HepG2 (cell line): ENCODE results near the gene CEBPG. TPM values are rescaled to one million over a fixed set of nuclear protein-coding genes. Genes with fewer than 3 reads are reported as not detected.

Source experiments
- ATAC-seq: fragments of 200-7000 bp; cut with Tn5 transposase; 3 replicates; pipeline ENCODE4 v1.9.1; 2020; ENCODE audit warnings: mild to moderate bottlenecking, moderate library complexity
- BruUV-seq: library from RNA; stranded (reverse); fragments of 400-500 nt; replicated peaks from 2 replicates; lab custom pipeline; 2021; lab: Mats Ljungman, UMichigan
- CTCF ChIA-PET: fragments of 300-600 bp; formaldehyde crosslinking; extraction: SDS; loops from one replicate; lab custom pipeline; 2021; ENCODE audit warnings: low total read pairs, inconsistent platforms, low intra/inter-chr PET ratio; lab: Yijun Ruan, JAX
- POLR2A ChIA-PET: fragments of 350-600 bp; sonication (Branson Sonifier 250); formaldehyde crosslinking; loops from one replicate; lab custom pipeline; 2020; ENCODE audit warnings: antibody characterized with exemption, inconsistent platforms; lab: Yijun Ruan, JAX
- DNase-seq: peaks from one replicate; pipeline ENCODE4 v3.0.0-alpha.2; 2015; ENCODE audit warnings: low spot score
- FAIRE-seq: peaks from 3 replicates; lab custom pipeline; 2011; peaks lifted over from hg19 to GRCh38; lab: Jason Lieb, UNC
- H2AFZ ChIP-seq: one replicate; pipeline ENCODE4 v1.6.1; 2011; ENCODE audit warnings: low read length, inconsistent platforms
- H3K27ac ChIP-seq: fragments of 300-600 bp; 3 replicates; pipeline ENCODE4 v1.8.0; 2011; ENCODE audit warnings: mixed run types, mild to moderate bottlenecking, mixed read lengths, low read length, inconsistent platforms; ENCODE audit not compliant: insufficient read depth; ENCODE audit errors: extremely low read length
- H3K27me3 ChIP-seq, 2 experiments: fragments of 200-600 bp in 1 of 2; 2 replicates in 1 of 2; 3 replicates in 1 of 2; pipeline versions ENCODE4 v1.6.0 to v1.8.0; 2011; ENCODE audit warnings: low read length in 2 of 2, mild to moderate bottlenecking in 2 of 2, moderate library complexity in 2 of 2, inconsistent platforms in 1 of 2; ENCODE audit not compliant: insufficient read depth in 2 of 2, control insufficient read depth in 1 of 2
- H3K36me3 ChIP-seq, 2 experiments: fragments of 200-600 bp in 1 of 2; replicated peaks in 1 of 2; 2 replicates in 1 of 2; 3 replicates in 1 of 2; pipeline versions ENCODE4 v1.5.1 to v1.8.0; 2011; ENCODE audit warnings: low read length in 2 of 2, inconsistent platforms in 1 of 2; ENCODE audit not compliant: insufficient read depth in 2 of 2, control insufficient read depth in 1 of 2
- H3K4me1 ChIP-seq: 2 replicates; pipeline ENCODE4 v1.5.1; 2012; ENCODE audit warnings: low read length, inconsistent platforms; ENCODE audit not compliant: insufficient read depth
- H3K4me2 ChIP-seq: 2 replicates; pipeline ENCODE4 v1.6.0; 2011; ENCODE audit warnings: low read depth, low read length, inconsistent platforms
- H3K4me3 ChIP-seq, 3 experiments: fragments of 200-600 bp in 1 of 3; sonication (generic), shearing (Covaris generic) in 1 of 3; replicated peaks in 1 of 3; 2 replicates each; pipeline ENCODE4 v1.5.1; 2011 to 2016; ENCODE audit warnings: low read length in 3 of 3, inconsistent platforms in 2 of 3, low read depth in 2 of 3, mild to moderate bottlenecking in 2 of 3, control low read depth in 1 of 3, mixed read lengths in 1 of 3; ENCODE audit not compliant: insufficient read depth in 1 of 3
- H3K79me2 ChIP-seq: one replicate; pipeline ENCODE4 v1.6.1; 2011; ENCODE audit warnings: low read length, inconsistent platforms; ENCODE audit not compliant: insufficient read depth
- H3K9ac ChIP-seq: 2 replicates; pipeline ENCODE4 v1.6.0; 2011; ENCODE audit warnings: mild to moderate bottlenecking, low read depth, low read length, inconsistent platforms; ENCODE audit not compliant: insufficient read depth
- H3K9me3 ChIP-seq: 2 replicates; pipeline ENCODE4 v1.5.1; 2012; ENCODE audit warnings: mild to moderate bottlenecking, low read length
- H4K20me1 ChIP-seq: 2 replicates; pipeline ENCODE4 v1.6.0; 2011; ENCODE audit warnings: inconsistent platforms, mild to moderate bottlenecking, low read length, moderate library complexity; ENCODE audit not compliant: insufficient read depth
- ATAD3A ChIP-seq: sonication (generic); formaldehyde crosslinking; IDR thresholded peaks from 2 replicates; pipeline ENCODE4 v1.4.0; 2020; ENCODE audit warnings: missing genetic modification reagents
- BRCA1 ChIP-seq: sonication (generic); formaldehyde crosslinking; IDR thresholded peaks from 2 replicates; pipeline ENCODE4 v1.4.0; 2020; ENCODE audit warnings: missing genetic modification reagents
- DPF2 ChIP-seq: sonication (generic); formaldehyde crosslinking; IDR thresholded peaks from 2 replicates; pipeline ENCODE4 v1.4.0; 2020; ENCODE audit warnings: mild to moderate bottlenecking, low read depth, missing genetic modification reagents, borderline replicate concordance
- ELF1 ChIP-seq: sonication (generic); formaldehyde crosslinking; IDR thresholded peaks from 2 replicates; pipeline ENCODE4 v1.4.0; 2020; ENCODE audit warnings: missing genetic modification reagents
- HIVEP1 ChIP-seq: sonication (generic); formaldehyde crosslinking; IDR thresholded peaks from 2 replicates; pipeline ENCODE4 v1.4.0; 2020; ENCODE audit warnings: mild to moderate bottlenecking, missing genetic modification reagents
- HNF4A ChIP-seq: sonication (generic); formaldehyde crosslinking; IDR thresholded peaks from 2 replicates; pipeline ENCODE4 v1.4.0; 2020; ENCODE audit warnings: missing genetic modification reagents
- KDM4B ChIP-seq: sonication (generic); formaldehyde crosslinking; IDR thresholded peaks from 2 replicates; pipeline ENCODE4 v1.4.0; 2020; ENCODE audit warnings: missing genetic modification reagents
- NFE2L1 ChIP-seq: sonication (generic); formaldehyde crosslinking; IDR thresholded peaks from 2 replicates; pipeline ENCODE4 v1.4.0; 2020; ENCODE audit warnings: missing genetic modification reagents, mild to moderate bottlenecking, borderline replicate concordance
- ONECUT2 ChIP-seq: sonication (generic); formaldehyde crosslinking; IDR thresholded peaks from 2 replicates; pipeline ENCODE4 v1.4.0; 2020; ENCODE audit warnings: missing genetic modification reagents
- SKIL ChIP-seq: sonication (generic); formaldehyde crosslinking; IDR thresholded peaks from 2 replicates; pipeline ENCODE4 v1.8.0; 2022; ENCODE audit warnings: missing genetic modification reagents, mild to moderate bottlenecking, moderate library complexity, borderline replicate concordance
- SRSF1 ChIP-seq: fragments of 200-400 bp; formaldehyde crosslinking; optimal IDR thresholded peaks from 2 replicates; pipeline ENCODE3; 2017; ENCODE audit warnings: mild to moderate bottlenecking, low read depth, low read length, moderate library complexity
- ZNF264 ChIP-seq: sonication (generic); formaldehyde crosslinking; IDR thresholded peaks from 2 replicates; pipeline ENCODE4 v1.4.0; 2020; ENCODE audit warnings: missing genetic modification reagents
- ZNF430 ChIP-seq: sonication (generic); formaldehyde crosslinking; IDR thresholded peaks from 2 replicates; pipeline ENCODE4 v1.9.0; 2021; ENCODE audit warnings: mild to moderate bottlenecking, missing genetic modification reagents
- ZNF451 ChIP-seq: sonication (generic); formaldehyde crosslinking; IDR thresholded peaks from 2 replicates; pipeline ENCODE4 v1.5.0; 2020; ENCODE audit warnings: mild to moderate bottlenecking, missing genetic modification reagents
- ZNF510 ChIP-seq: sonication (generic); formaldehyde crosslinking; IDR thresholded peaks from 2 replicates; pipeline ENCODE4 v1.4.0; 2020; ENCODE audit warnings: low read depth, mild to moderate bottlenecking, missing genetic modification reagents
- ZNF616 ChIP-seq: sonication (generic); formaldehyde crosslinking; IDR thresholded peaks from 2 replicates; pipeline ENCODE4 v1.5.0; 2020; ENCODE audit warnings: low read depth, mild to moderate bottlenecking, missing genetic modification reagents
- ZNF747 ChIP-seq: sonication (generic); formaldehyde crosslinking; IDR thresholded peaks from 2 replicates; pipeline ENCODE4 v1.8.1; 2023; ENCODE audit warnings: missing genetic modification reagents, mild to moderate bottlenecking, borderline replicate concordance
- ZNF766 ChIP-seq: sonication (generic); formaldehyde crosslinking; IDR thresholded peaks from 2 replicates; pipeline ENCODE4 v1.5.0; 2020; ENCODE audit warnings: missing genetic modification reagents, borderline replicate concordance
- WGBS: methylation state at CpG from one replicate; pipeline ENCODE4 v1.1.6; 2017; ENCODE audit warnings: low lambda C conversion rate; 5-methylcytosine and 5-hydroxymethylcytosine counted together
- in situ Hi-C: cut with HindIII; loops from 2 replicates; pipeline ENCODE4 v1.10.0; 2017; ENCODE audit warnings: low pct_unique_long_range_greater_than_20kb; ENCODE audit not compliant: extremely low pct_ligation_motif_present
- intact Hi-C: fragments of 100-400 bp; cut with micrococcal nuclease; formaldehyde crosslinking; loops from one replicate; pipeline ENCODE4 v1.10.0; 2022; ENCODE audit not compliant: unreplicated experiment
- polyA plus RNA-seq, 8 experiments: library from polyadenylated mRNA; depleted of rRNA in 3 of 8; stranded (reverse) in 7 of 8; unstranded in 1 of 8; fragments of >200 nt; fragmentation: Illumina TruSeq in 4 of 8; extraction: Trizol in 4 of 8; gene quantifications; 2 replicates each; pipeline versions ENCODE4 v1.2.1 to v1.2.3, GENCODE V29; 2011 to 2016; ENCODE audit warnings: low read depth in 4 of 8, missing spikeins in 1 of 8, mixed read lengths in 1 of 8; ENCODE audit not compliant: insufficient read depth in 1 of 8
- total RNA-seq, 5 experiments: library from RNA; depleted of rRNA; stranded (reverse); fragments of >200 nt; fragmentation: Illumina TruSeq; extraction: Trizol; gene quantifications; 2 replicates each; pipeline ENCODE4 v1.2.3, GENCODE V29; 2016; ENCODE audit warnings: low read depth in 1 of 5

CEBPG gene
- total and polyA plus RNA-seq, 2 of the 13 experiments (the other 11 are each of a cell fraction or from before 2014, with no cell fraction given), result 25.7 to 34.3 TPM

- TF ChIP-seq HIVEP1 (CRISPR knock-in tag) (peak; percentile 99), SRSF1 (peak; percentile 48), ATAD3A (CRISPR knock-in tag) (no peak), ZNF747 (CRISPR knock-in tag) (no peak; the same call in 1 of the 2 replicates), ZNF766 (CRISPR knock-in tag) (peak; percentile 85; the same call in 1 of the 2 replicates), ZNF264 (CRISPR knock-in tag) (peak; percentile 88; the same call in 1 of the 2 replicates), NFE2L1 (no peak)
Observed at GRCh38 chr19:33396701-33397535, 23.4 kb downstream of the CEBPG start (continued).

- peak; percentile 39 for ATAC-seq
- peak overlapping the region; percentile 69 for H3K4me2 ChIP-seq
- peak; percentile 50 for DNase-seq
- no TSS peak for BruUV-seq
- H3K27ac ChIP-seq, result peak overlapping the region; percentile 94
- CTCF ChIA-PET, result interaction anchor here (1.0 to 1.2 kb wide), 2 partner anchors 9 to 162 kb away, joined by 3 read pairs; no protein-coding TSS in a partner anchor
- no peaks in the 10 kb centered on the region for H3K36me3 ChIP-seq
- H3K9me3 ChIP-seq, result no peaks in the 10 kb centered on the region
- peak; percentile 15 for FAIRE-seq
- no peak overlapping the region for H2AFZ ChIP-seq
- H3K9ac ChIP-seq, result peak overlapping the region; percentile 62
- H3K4me1 ChIP-seq, result peaks cover 100% of the 10 kb centered on the region
- in situ Hi-C loops (no loop called here), intact Hi-C loops (no loop called here)
- no peaks in the 10 kb centered on the region for H3K79me2 ChIP-seq
- peak overlapping the region in 1 of 3 experiments; percentile 51; a peak in 1 of 6 replicates for H3K4me3 ChIP-seq
- H4K20me1 ChIP-seq, result no peaks in the 10 kb centered on the region
- 80% methylated on average over 2 of the region's 15 CpGs for WGBS
- POLR2A ChIA-PET, result interaction anchor here (0.6 to 3.4 kb wide), 10 partner anchors 8 to 149 kb away, joined by 3 to 23 read pairs (median 5); partner anchors contain the start of genes CEBPA and CEBPG
- no peaks in the 10 kb centered on the region for H3K27me3 ChIP-seq
- TF ChIP-seq ZNF451 (CRISPR knock-in tag), result 0 out of 2 replicates have a peak, but pooled peaks have one; percentile 18
- TF ChIP-seq ZNF510 (CRISPR knock-in tag), result no peak
- TF ChIP-seq ELF1 (CRISPR knock-in tag), result no peak
- no peak for TF ChIP-seq BRCA1 (CRISPR knock-in tag)
- TF ChIP-seq ZNF430 (CRISPR knock-in tag), result 0 out of 2 replicates have a peak, but pooled peaks have one; percentile 28
- no peak; the same call in 1 of the 2 replicates for TF ChIP-seq DPF2 (CRISPR knock-in tag)
- TF ChIP-seq SKIL, result no peak
- no peak for TF ChIP-seq ONECUT2 (CRISPR knock-in tag)
- TF ChIP-seq HNF4A (CRISPR knock-in tag), result peak; percentile 27; the same call in 1 of the 2 replicates
- no peak for TF ChIP-seq KDM4B (CRISPR knock-in tag)
- TF ChIP-seq ZNF616 (CRISPR knock-in tag), result 0 out of 2 replicates have a peak, but pooled peaks have one; percentile 1
Observed at GRCh38 chr19:33397536-33398360, 24.2 kb downstream of the CEBPG start.
